HEK293 (cell line): ENCODE data around the gene IL1R1.

ENCODE experiments used
- CTCF ChIA-PET: fragments of 350-600 bp; formaldehyde crosslinking; extraction: SDS; loops from one replicate; lab custom pipeline; 2021; ENCODE audit warnings: antibody characterized with exemption; lab: Yijun Ruan, JAX
- POLR2A ChIA-PET: fragments of 300-600 bp; formaldehyde crosslinking; extraction: SDS; loops from one replicate; lab custom pipeline; 2020; ENCODE audit warnings: antibody characterized with exemption, inconsistent platforms; lab: Yijun Ruan, JAX
- H3K27ac ChIP-seq: fragments of 200-500 bp; sonication (Bioruptor generic); 2 replicates; pipeline ENCODE4 v1.5.1; 2014; ENCODE audit warnings: low read depth, low read length, control low read depth, inconsistent platforms; ENCODE audit errors: extremely low read depth
- H3K36me3 ChIP-seq, 2 experiments: fragments of 200-500 bp in 1 of 2; sonication (Bioruptor generic) in 1 of 2; 1 replicate in 1 of 2; 2 replicates in 1 of 2; pipeline ENCODE4 v1.5.1; 2014 to 2017; ENCODE audit warnings: inconsistent platforms in 2 of 2, low read length in 2 of 2; ENCODE audit not compliant: control insufficient read depth in 2 of 2, insufficient read depth in 1 of 2
- H3K4me1 ChIP-seq: fragments of 200-500 bp; sonication (Bioruptor generic); 2 replicates; pipeline ENCODE4 v1.5.1; 2014; ENCODE audit warnings: mild to moderate bottlenecking, low read length, inconsistent platforms; ENCODE audit not compliant: control insufficient read depth, insufficient read depth
- H3K4me3 ChIP-seq: 2 replicates; pipeline ENCODE4 v1.5.1; 2011; ENCODE audit warnings: low read depth, mild to moderate bottlenecking, control low read depth, low read length, moderate library complexity
- H3K9me3 ChIP-seq: fragments of 200-500 bp; sonication (Bioruptor generic); 2 replicates; pipeline ENCODE4 v1.5.1; 2014; ENCODE audit warnings: low read depth, low read length, inconsistent platforms; ENCODE audit not compliant: control insufficient read depth, insufficient read depth
- HOXA7 ChIP-seq: sonication (generic); formaldehyde crosslinking; IDR thresholded peaks from 2 replicates; pipeline ENCODE4 v1.8.1; 2022; ENCODE audit warnings: missing genetic modification reagents, borderline replicate concordance
- KLF8 ChIP-seq: fragments of 450-650 bp; formaldehyde crosslinking; IDR thresholded peaks from 2 replicates; pipeline ENCODE4 v1.5.1; 2016; ENCODE audit warnings: missing biosample characterization, missing genetic modification characterization
- KLF9 ChIP-seq: fragments of 450-650 bp; formaldehyde crosslinking; IDR thresholded peaks from 2 replicates; pipeline ENCODE4 v1.5.1; 2016; ENCODE audit warnings: missing biosample characterization, missing genetic modification characterization, low read depth
- SCRT2 ChIP-seq: fragments of 450-650 bp; formaldehyde crosslinking; IDR thresholded peaks from 2 replicates; pipeline ENCODE4 v1.5.1; 2016; ENCODE audit warnings: missing biosample characterization, missing genetic modification characterization
- YY1 ChIP-seq: fragments of 450-650 bp; formaldehyde crosslinking; IDR thresholded peaks from 2 replicates; pipeline ENCODE4 v1.5.1; 2018; ENCODE audit warnings: missing biosample characterization, missing genetic modification characterization
- ZBTB1 ChIP-seq: fragments of 450-650 bp; formaldehyde crosslinking; IDR thresholded peaks from 2 replicates; pipeline ENCODE4 v1.5.1; 2016; ENCODE audit warnings: missing biosample characterization, missing genetic modification characterization
- ZBTB48 ChIP-seq: fragments of 450-650 bp; formaldehyde crosslinking; IDR thresholded peaks from 2 replicates; pipeline ENCODE4 v1.5.1; 2016; ENCODE audit warnings: missing biosample characterization, missing genetic modification characterization
- ZNF138 ChIP-seq: fragments of 450-650 bp; formaldehyde crosslinking; IDR thresholded peaks from 2 replicates; pipeline ENCODE4 v1.5.1; 2016; ENCODE audit warnings: missing biosample characterization, missing genetic modification characterization, borderline replicate concordance
- ZNF24 ChIP-seq: fragments of 450-650 bp; formaldehyde crosslinking; IDR thresholded peaks from 2 replicates; pipeline ENCODE4 v1.5.1; 2016; ENCODE audit warnings: missing biosample characterization, missing genetic modification characterization
- ZNF292 ChIP-seq: fragments of 450-650 bp; formaldehyde crosslinking; IDR thresholded peaks from 2 replicates; pipeline ENCODE4 v1.5.1; 2016; ENCODE audit warnings: low read depth, missing biosample characterization, missing genetic modification characterization, borderline replicate concordance
- ZNF391 ChIP-seq: fragments of 450-650 bp; formaldehyde crosslinking; IDR thresholded peaks from 2 replicates; pipeline ENCODE4 v1.5.1; 2016; ENCODE audit warnings: low read depth, missing biosample characterization, missing genetic modification characterization, borderline replicate concordance
- ZNF473 ChIP-seq: fragments of 450-650 bp; formaldehyde crosslinking; IDR thresholded peaks from 2 replicates; pipeline ENCODE4 v1.5.1; 2017; ENCODE audit warnings: missing biosample characterization, missing genetic modification characterization
- ZNF560 ChIP-seq: fragments of 450-650 bp; formaldehyde crosslinking; IDR thresholded peaks from 2 replicates; pipeline ENCODE4 v1.5.1; 2017; ENCODE audit warnings: missing biosample characterization, missing genetic modification characterization, borderline replicate concordance
- ZNF596 ChIP-seq: fragments of 450-650 bp; IDR thresholded peaks from 2 replicates; pipeline ENCODE4 v1.5.0; 2018; ENCODE audit warnings: missing biosample characterization, mild to moderate bottlenecking, missing genetic modification characterization, moderate library complexity
- ZNF621 ChIP-seq: fragments of 450-650 bp; formaldehyde crosslinking; IDR thresholded peaks from 2 replicates; pipeline ENCODE4 v1.5.1; 2017; ENCODE audit warnings: missing biosample characterization, missing genetic modification characterization
- ZNF626 ChIP-seq: fragments of 450-650 bp; sonication (Bioruptor Pico); formaldehyde crosslinking; IDR thresholded peaks from 2 replicates; pipeline ENCODE4 v1.5.1; 2018; ENCODE audit warnings: missing biosample characterization, missing genetic modification characterization, inconsistent platforms
- ZNF677 ChIP-seq: fragments of 450-650 bp; IDR thresholded peaks from 2 replicates; pipeline ENCODE4 v1.5.0; 2018; ENCODE audit warnings: missing biosample characterization, mild to moderate bottlenecking, missing genetic modification characterization, moderate library complexity
- TF ChIP-seq, protein P1 (sequence below): fragments of 450-650 bp; formaldehyde crosslinking; IDR thresholded peaks from 2 replicates; pipeline ENCODE4 v1.5.1; 2017; ENCODE audit warnings: missing biosample characterization, missing genetic modification characterization
- TF ChIP-seq, protein P2 (sequence below): fragments of 450-650 bp; formaldehyde crosslinking; IDR thresholded peaks from 2 replicates; pipeline ENCODE4 v1.5.1; 2016; ENCODE audit warnings: missing biosample characterization, missing genetic modification characterization
- TF ChIP-seq, protein P3 (sequence below): fragments of 450-650 bp; formaldehyde crosslinking; IDR thresholded peaks from 2 replicates; pipeline ENCODE4 v1.5.1; 2016; ENCODE audit warnings: missing biosample characterization, missing genetic modification characterization

IL1R1 gene

GRCh38 chr2:102186791-102187495, 44.4 kb downstream of the IL1R1 start, which contains the start of gene IL1RL2:
IL1RL2 (plus strand) TSS chr2:102187023; CDS start chr2:102187868, 845 bp downstream.
- CTCF ChIA-PET, result interaction anchor here (0.6 to 1.0 kb wide), 2 partner anchors 167 to 1738 kb away, joined by 3 to 4 read pairs; no protein-coding TSS in a partner anchor
- no peak within 1 kb of the TSS for H3K27ac ChIP-seq
- POLR2A ChIA-PET, result no interaction called here
- no peaks in the 10 kb centered on the region for H3K4me1 ChIP-seq
- no peaks in the 10 kb centered on the region for H3K9me3 ChIP-seq
- no peak within 1 kb of the TSS for H3K4me3 ChIP-seq
- TF ChIP-seq ZNF626, result no peak
- TF ChIP-seq, protein P1, sequence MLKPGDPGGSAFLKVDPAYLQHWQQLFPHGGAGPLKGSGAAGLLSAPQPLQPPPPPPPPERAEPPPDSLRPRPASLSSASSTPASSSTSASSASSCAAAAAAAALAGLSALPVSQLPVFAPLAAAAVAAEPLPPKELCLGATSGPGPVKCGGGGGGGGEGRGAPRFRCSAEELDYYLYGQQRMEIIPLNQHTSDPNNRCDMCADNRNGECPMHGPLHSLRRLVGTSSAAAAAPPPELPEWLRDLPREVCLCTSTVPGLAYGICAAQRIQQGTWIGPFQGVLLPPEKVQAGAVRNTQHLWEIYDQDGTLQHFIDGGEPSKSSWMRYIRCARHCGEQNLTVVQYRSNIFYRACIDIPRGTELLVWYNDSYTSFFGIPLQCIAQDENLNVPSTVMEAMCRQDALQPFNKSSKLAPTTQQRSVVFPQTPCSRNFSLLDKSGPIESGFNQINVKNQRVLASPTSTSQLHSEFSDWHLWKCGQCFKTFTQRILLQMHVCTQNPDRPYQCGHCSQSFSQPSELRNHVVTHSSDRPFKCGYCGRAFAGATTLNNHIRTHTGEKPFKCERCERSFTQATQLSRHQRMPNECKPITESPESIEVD (tag by site-specific recombination), result no peak
- TF ChIP-seq ZNF138, result no peak
- TF ChIP-seq ZNF391 (tag by site-specific recombination), result no peak
- TF ChIP-seq YY1 (tag by site-specific recombination), result no peak
- no peak for TF ChIP-seq ZNF560 (tag by site-specific recombination)
- TF ChIP-seq ZBTB1 (tag by site-specific recombination), result no peak
- TF ChIP-seq KLF9 (tag by site-specific recombination), result no peak
- TF ChIP-seq SCRT2, result no peak
- TF ChIP-seq KLF8 (tag by site-specific recombination), result no peak
- no peak for TF ChIP-seq ZNF473
- TF ChIP-seq, protein P2, sequence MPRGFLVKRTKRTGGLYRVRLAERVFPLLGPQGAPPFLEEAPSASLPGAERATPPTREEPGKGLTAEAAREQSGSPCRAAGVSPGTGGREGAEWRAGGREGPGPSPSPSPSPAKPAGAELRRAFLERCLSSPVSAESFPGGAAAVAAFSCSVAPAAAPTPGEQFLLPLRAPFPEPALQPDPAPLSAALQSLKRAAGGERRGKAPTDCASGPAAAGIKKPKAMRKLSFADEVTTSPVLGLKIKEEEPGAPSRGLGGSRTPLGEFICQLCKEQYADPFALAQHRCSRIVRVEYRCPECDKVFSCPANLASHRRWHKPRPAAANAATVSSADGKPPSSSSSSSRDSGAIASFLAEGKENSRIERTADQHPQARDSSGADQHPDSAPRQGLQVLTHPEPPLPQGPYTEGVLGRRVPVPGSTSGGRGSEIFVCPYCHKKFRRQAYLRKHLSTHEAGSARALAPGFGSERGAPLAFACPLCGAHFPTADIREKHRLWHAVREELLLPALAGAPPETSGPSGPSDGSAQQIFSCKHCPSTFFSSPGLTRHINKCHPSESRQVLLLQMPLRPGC (tag by site-specific recombination), result no peak
- TF ChIP-seq ZNF621 (tag by site-specific recombination), result no peak
- TF ChIP-seq HOXA7 (CRISPR knock-in tag), result no peak
- TF ChIP-seq, protein P3, sequence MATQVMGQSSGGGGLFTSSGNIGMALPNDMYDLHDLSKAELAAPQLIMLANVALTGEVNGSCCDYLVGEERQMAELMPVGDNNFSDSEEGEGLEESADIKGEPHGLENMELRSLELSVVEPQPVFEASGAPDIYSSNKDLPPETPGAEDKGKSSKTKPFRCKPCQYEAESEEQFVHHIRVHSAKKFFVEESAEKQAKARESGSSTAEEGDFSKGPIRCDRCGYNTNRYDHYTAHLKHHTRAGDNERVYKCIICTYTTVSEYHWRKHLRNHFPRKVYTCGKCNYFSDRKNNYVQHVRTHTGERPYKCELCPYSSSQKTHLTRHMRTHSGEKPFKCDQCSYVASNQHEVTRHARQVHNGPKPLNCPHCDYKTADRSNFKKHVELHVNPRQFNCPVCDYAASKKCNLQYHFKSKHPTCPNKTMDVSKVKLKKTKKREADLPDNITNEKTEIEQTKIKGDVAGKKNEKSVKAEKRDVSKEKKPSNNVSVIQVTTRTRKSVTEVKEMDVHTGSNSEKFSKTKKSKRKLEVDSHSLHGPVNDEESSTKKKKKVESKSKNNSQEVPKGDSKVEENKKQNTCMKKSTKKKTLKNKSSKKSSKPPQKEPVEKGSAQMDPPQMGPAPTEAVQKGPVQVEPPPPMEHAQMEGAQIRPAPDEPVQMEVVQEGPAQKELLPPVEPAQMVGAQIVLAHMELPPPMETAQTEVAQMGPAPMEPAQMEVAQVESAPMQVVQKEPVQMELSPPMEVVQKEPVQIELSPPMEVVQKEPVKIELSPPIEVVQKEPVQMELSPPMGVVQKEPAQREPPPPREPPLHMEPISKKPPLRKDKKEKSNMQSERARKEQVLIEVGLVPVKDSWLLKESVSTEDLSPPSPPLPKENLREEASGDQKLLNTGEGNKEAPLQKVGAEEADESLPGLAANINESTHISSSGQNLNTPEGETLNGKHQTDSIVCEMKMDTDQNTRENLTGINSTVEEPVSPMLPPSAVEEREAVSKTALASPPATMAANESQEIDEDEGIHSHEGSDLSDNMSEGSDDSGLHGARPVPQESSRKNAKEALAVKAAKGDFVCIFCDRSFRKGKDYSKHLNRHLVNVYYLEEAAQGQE (tag by site-specific recombination), result no peak
- TF ChIP-seq ZNF677 (tag by site-specific recombination), result no peak
- TF ChIP-seq ZNF596 (tag by site-specific recombination), result no peak
- no peak for TF ChIP-seq ZBTB48 (tag by site-specific recombination)
- TF ChIP-seq ZNF24 (tag by site-specific recombination), result no peak
- TF ChIP-seq ZNF292 (tag by site-specific recombination), result no peak
- H3K36me3 ChIP-seq, result no peaks in the 10 kb centered on the region
